HG02943 (cell line): ENCODE measurements around the gene DLX2.

ENCODE experiments used
- ATAC-seq: cut with Tn5 transposase; IDR thresholded peaks from one replicate; pipeline ENCODE4 v1.9.1; 2021; ENCODE audit warnings: mild to moderate bottlenecking, low read depth, moderate library complexity; ENCODE audit not compliant: unreplicated experiment

Gene DLX2

GRCh38 chr2:172107690-172108586 is 5.2 kb upstream of the DLX2 start:
- ATAC-seq = no peak

DNA sequence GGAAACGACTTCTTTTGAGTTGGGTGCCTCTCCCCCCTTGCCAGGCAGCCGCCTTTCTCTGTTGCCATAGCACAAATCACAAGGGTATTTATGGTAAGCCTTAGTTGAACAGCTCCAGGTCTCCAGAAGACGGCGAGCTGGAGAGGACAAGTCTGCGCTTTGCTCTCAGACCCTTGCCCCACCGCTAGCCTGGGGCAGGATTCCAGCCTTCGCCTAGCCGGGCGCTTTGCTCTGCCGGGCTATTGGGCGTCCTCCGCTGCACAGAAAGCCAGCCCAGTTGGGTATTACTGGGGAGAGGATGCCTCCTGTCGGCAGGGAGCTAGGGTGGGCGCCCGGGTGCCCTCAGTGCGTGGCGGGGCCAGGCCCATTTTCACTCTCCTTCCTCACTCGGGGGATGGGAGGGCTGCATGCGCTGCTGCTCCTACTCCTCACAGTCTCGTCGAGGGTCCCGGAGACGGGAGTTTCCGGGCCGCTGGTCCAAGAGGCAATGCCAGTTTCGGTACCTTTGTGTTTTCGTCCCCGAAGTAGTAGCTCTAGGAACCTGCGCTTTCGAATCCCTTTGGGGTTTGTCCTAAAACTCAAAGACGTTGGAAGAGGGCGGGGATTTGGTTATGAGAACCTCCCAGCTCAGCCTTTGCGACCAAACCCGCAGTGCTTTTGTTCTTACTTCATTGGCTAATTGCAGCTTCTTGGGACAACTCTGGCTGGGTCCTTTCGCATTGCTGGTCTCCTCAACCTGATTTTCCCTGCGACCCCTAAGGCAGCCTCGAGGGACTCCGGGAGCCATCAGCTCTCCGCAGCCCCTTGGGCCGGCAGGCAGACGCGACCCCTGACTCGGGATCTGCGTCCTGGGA is 3.6 kb upstream of the DLX2 start:
- no peak for ATAC-seq

GRCh38 chr2:172105471-172106107 is 2.9 kb upstream of the DLX2 start:
- no peak for ATAC-seq

- no peak for ATAC-seq
Observed at GRCh38 chr2:172103471-172104272, 972 bp upstream of the DLX2 start.

DNA sequence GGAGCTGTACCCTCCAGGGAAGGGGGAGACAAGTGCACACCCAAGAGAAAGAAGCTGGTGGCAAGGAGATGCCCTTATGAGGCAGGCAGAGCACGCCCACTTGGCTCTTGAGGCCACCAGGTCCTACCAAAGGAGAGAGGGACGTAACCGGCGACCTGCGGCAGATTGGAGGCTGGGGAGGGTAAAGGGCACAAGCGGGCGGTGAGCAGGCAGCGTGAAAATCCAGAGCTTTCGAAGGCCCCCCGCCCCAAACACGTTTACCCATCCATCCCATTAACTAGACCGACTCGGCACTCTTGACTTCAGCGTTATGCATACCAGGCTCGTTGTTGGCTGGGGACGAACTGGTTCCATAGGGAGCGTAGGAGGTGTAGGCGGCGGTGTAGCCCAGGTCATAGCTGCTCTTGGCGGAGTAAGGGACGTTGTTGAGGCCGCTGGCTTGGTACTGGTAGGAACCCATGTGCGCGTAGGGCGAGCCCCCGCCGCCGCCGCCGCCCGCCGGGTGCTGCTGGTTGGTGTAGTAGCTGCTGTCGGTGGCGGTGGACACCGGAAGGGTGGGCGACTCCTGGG is 794 bp downstream of the DLX2 start:
- ATAC-seq = peak; percentile 9

DNA sequence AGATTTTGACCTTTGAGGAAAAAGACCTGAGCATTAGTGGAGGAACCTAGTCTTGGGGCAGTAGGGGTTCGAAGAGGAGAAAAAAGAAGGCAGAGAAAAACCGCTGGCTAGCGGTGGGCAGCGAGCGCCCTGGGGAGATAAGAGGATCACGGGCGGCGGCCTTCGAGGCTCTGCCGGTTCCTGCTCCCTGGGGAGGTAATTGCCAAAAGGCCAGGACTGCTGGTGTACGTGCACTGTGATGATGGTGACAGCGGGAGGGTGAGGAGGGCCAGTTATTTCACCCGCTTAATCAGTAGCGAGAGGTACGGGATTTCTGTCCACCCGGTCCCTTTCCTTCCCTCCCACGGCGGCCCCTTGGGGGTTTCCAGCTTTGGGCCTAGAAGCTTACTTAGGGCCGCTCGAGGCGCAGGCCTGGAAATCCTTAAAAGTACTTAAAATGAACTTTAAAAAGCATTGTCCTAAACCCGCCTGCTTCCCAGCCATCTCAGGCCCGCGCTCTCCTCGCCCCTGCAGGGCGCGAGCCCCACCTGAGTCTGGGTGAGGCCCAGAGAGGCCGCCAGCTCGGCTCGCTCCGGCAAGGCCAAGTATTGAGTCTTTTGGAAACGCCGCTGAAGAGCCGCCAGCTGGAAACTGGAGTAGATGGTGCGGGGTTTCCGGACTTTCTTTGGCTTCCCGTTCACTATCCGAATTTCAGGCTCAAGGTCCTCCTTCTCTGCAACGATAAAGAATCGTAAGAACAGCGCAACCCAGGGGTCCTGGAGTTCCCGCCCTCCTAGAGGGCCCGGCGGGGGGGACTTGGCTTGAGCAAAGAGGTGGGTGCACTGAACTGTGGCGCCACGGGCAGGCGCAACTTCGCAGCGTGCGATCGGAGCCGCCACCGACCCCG is 1.5 kb downstream of the DLX2 start:
- ATAC-seq = no peak

GRCh38 chr2:172100080-172100934 is 2.4 kb downstream of the DLX2 start:
- no peak for ATAC-seq

GRCh38 chr2:172099472-172100079 is 3.1 kb downstream of the DLX2 start:
- ATAC-seq = no peak

GRCh38 chr2:172098650-172099471 is 3.8 kb downstream of the DLX2 start:
- ATAC-seq = no peak

- no peak for ATAC-seq
Observed at GRCh38 chr2:172098287-172098649, 4.4 kb downstream of the DLX2 start.

- no peak for ATAC-seq
Observed at GRCh38 chr2:172097557-172098131, 5.1 kb downstream of the DLX2 start.

DNA sequence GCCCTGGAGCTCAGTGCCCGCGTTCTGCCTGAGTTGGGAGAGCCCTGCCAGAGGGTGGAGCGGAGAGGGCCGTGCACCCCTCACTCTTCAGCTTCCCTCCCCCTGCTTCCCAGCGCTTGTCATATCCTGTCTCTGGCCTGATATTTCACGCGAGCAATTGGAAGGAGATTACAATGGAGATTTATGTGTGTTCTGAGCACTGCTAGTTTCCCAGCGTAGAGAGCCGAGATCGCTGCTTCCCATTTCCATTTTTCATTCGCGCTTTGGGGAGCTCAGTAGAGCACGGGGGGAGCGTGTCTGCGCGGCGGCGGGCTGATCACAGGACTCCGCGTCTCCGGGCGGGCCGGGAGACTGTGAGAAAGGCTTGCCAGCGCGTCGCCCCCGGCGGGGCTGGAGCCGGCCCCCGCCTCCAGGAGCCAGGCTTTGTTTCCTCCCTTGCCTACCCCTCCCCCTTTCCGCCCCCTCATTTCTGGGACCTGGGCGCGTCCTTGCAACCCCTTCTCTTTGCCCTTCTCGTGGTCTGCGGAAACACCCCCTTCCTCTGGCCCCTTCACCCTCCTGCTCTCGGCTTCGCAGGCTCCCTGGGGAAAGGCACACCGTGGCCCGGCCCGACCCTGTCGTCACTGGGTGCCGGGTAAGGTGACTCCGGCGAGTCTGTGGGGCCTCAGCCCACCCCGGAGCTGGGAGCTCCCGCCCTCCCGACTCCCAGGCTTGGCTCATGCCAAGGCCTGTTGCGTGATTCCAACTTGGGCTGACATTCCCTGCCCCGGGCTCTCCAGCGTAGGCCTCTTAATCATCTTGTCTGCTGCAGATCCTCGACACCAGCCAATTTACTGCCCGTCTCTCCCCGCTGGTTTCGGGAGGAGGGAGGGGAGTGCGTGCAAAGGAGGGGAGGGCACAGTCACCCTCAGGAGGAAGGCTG is 5.8 kb downstream of the DLX2 start:
- ATAC-seq = no peak

- no peak for ATAC-seq
Observed at GRCh38 chr2:172095905-172096625, 6.6 kb downstream of the DLX2 start.

GRCh38 chr2:172095146-172095904 is 7.4 kb downstream of the DLX2 start:
- no peak for ATAC-seq
